Activated CD8-positive, alpha-beta memory T cell treated with anti-CD3 and anti-CD28 coated beads for 48 hours (primary cell): ENCODE data around the gene PICALM.

Experiments
- DNase-seq, 3 experiments: peaks; one replicate each; pipeline ENCODE4 v3.0.0-alpha.2; 2020; ENCODE audit warnings: low read depth in 2 of 3, low spot score in 2 of 3

The PICALM gene

GRCh38 chr11:86087256-86087655 is 18.4 kb upstream of the PICALM start:
- DNase-seq, result no peak

GRCh38 chr11:86081455-86081854 is 12.6 kb upstream of the PICALM start:
- DNase-seq, result no peak

- no peak for DNase-seq
Measured at GRCh38 chr11:86079421-86079820, 10.5 kb upstream of the PICALM start.

- no peak for DNase-seq
Measured at GRCh38 chr11:86073948-86074347, 5.1 kb upstream of the PICALM start.

GRCh38 chr11:86072211-86072610 is 3.3 kb upstream of the PICALM start:
- DNase-seq, result no peak

GRCh38 chr11:86070142-86071056 is 1.5 kb upstream of the PICALM start:
- no peak for DNase-seq

- DNase-seq, result no peak
Measured at GRCh38 chr11:86069408-86070101, 671 bp upstream of the PICALM start.

GRCh38 chr11:86068138-86068871 is 579 bp downstream of the PICALM start:
- DNase-seq, result peak in 2 of 3 experiments; percentile 33 to 37

- no peak for DNase-seq
Measured at GRCh38 chr11:86067851-86068137, 1.1 kb downstream of the PICALM start.

GRCh38 chr11:86067009-86067850 is 1.7 kb downstream of the PICALM start:
- no peak for DNase-seq

- no peak for DNase-seq
Measured at GRCh38 chr11:86066657-86067008, 2.3 kb downstream of the PICALM start.

GRCh38 chr11:86066033-86066432 is 2.9 kb downstream of the PICALM start:
- DNase-seq, result no peak

- no peak for DNase-seq
Measured at GRCh38 chr11:86064220-86064803, 4.6 kb downstream of the PICALM start.

- no peak for DNase-seq
Measured at GRCh38 chr11:86063536-86063935, 5.3 kb downstream of the PICALM start.

- no peak for DNase-seq
Measured at GRCh38 chr11:86062719-86063118, 6.2 kb downstream of the PICALM start.

- no peak for DNase-seq
Measured at GRCh38 chr11:86061483-86062205, 7.2 kb downstream of the PICALM start.

GRCh38 chr11:86060544-86060943 is 8.3 kb downstream of the PICALM start:
- DNase-seq, result no peak

- DNase-seq, result no peak
Measured at GRCh38 chr11:86058360-86058759, 10.5 kb downstream of the PICALM start.

- no peak for DNase-seq
Measured at GRCh38 chr11:86056351-86056854, 12.5 kb downstream of the PICALM start.
